ENCODE data around the gene MEIS2.

Gene MEIS2

DNA sequence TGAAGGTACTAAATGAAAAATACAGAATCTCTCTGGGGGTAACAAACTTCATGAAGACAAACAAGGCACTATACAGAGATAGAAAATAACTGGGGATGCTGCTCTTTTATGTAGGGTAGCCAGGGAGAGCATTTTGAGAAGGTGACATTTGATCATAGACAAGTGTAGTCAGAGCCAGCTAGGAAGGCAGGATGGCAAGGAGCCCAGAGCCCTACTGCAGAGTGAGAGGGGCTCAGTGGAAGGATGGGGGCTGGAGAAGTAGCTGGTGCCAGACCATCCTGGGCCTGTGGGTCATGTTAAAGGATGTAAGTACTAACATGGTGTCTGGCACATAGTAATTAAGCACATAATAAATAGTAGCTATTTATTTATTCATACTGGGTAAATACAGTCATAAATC lies 133.6 kb downstream of the MEIS2 start:
- Histone ChIP-seq H3K4me1 (ENCODE audit: insufficient read depth, low read length) (no peaks in the 10 kb centered on the region), H3K27ac (ENCODE audit: low read length) (no peak overlapping the region), H3K27me3 (ENCODE audit: insufficient read depth, low read length, poor library complexity) (no peaks in the 10 kb centered on the region), H3K4me2 (ENCODE audit: insufficient read depth, low read length) (no peak overlapping the region), H3K9ac (ENCODE audit: low read depth, low read length) (no peak overlapping the region), H3K36me3 (ENCODE audit: insufficient read depth, low read length) (no peaks in the 10 kb centered on the region), H2AFZ (ENCODE audit: low read depth, low read length) (no peak overlapping the region), H3K9me3 (ENCODE audit: insufficient read depth, low read length, severe bottlenecking) (no peaks in the 10 kb centered on the region), H3K79me2 (ENCODE audit: insufficient read depth, low read length) (no peaks in the 10 kb centered on the region), H3K4me3 (ENCODE audit: low read depth in 1 of 2, low read length in 2 of 2) (no peak overlapping the region), H4K20me1 (ENCODE audit: insufficient read depth, low read length) (no peaks in the 10 kb centered on the region)
- ATAC-seq (ENCODE audit: insufficient read depth, low read depth) (no peak), DNase-seq (no peak)
- TF ChIP-seq EZH2 (IDR thresholded peaks at IDR 0.05; ENCODE audit: borderline replicate concordance, low read depth, low read length, severe bottlenecking) = no peak
- TF ChIP-seq, protein P1, sequence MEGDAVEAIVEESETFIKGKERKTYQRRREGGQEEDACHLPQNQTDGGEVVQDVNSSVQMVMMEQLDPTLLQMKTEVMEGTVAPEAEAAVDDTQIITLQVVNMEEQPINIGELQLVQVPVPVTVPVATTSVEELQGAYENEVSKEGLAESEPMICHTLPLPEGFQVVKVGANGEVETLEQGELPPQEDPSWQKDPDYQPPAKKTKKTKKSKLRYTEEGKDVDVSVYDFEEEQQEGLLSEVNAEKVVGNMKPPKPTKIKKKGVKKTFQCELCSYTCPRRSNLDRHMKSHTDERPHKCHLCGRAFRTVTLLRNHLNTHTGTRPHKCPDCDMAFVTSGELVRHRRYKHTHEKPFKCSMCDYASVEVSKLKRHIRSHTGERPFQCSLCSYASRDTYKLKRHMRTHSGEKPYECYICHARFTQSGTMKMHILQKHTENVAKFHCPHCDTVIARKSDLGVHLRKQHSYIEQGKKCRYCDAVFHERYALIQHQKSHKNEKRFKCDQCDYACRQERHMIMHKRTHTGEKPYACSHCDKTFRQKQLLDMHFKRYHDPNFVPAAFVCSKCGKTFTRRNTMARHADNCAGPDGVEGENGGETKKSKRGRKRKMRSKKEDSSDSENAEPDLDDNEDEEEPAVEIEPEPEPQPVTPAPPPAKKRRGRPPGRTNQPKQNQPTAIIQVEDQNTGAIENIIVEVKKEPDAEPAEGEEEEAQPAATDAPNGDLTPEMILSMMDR (IDR thresholded peaks at IDR 0.05; ENCODE audit: borderline replicate concordance, extremely low read depth, low read length, poor library complexity, severe bottlenecking) = no peak

DNA sequence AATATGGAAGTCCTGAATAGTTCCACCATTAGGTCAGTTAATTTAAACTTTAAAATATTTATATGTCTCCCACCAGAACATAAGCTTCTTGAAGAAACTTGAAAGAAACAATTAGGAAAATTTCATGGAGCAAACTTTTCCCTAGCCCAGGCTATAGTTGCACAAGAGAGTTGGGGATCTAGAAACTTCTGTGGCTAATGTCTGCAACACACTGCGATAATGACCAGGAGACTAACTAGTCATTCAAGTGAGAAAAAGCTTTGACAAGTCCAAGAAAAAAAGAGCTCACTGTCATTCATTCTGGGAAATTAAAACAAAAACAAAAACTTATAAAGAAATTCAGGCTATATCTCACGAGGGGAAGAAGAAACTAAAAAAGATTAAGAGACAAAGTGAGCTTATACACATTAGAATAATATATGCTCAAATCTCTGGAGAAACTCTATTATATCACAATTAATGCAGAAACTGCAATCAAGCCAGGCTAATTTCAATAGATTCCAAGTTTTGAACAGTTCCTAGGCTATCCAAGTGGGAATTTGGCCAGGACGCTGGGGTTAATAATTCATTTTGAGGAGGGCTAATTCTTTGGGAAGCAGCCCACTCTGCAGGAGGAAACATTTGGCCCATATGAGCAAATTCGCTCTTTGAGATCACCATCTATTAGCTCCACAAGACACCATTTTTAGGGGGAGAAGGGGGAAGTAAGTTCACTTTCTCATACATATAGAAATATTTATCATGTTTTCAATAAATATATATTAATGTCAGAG lies 134.6 kb downstream of the MEIS2 start:
- DNase-seq (no peak), ATAC-seq (ENCODE audit: insufficient read depth, low read depth) (no peak)
- no peaks in the 10 kb centered on the region for H3K4me1 ChIP-seq (ENCODE audit: insufficient read depth, low read length)
- H3K9me3 ChIP-seq (ENCODE audit: insufficient read depth, low read length, severe bottlenecking) = no peaks in the 10 kb centered on the region
- TF ChIP-seq, protein P1 (IDR thresholded peaks at IDR 0.05; ENCODE audit: borderline replicate concordance, extremely low read depth, low read length, poor library complexity, severe bottlenecking) = no peak
- no peak for TF ChIP-seq EZH2 (IDR thresholded peaks at IDR 0.05; ENCODE audit: borderline replicate concordance, low read depth, low read length, severe bottlenecking)
- H2AFZ ChIP-seq (ENCODE audit: low read depth, low read length) = no peak overlapping the region
- H3K4me3 ChIP-seq (ENCODE audit: low read depth in 1 of 2, low read length in 2 of 2) = no peak overlapping the region
- H3K4me2 ChIP-seq (ENCODE audit: insufficient read depth, low read length) = no peak overlapping the region
- no peaks in the 10 kb centered on the region for H4K20me1 ChIP-seq (ENCODE audit: insufficient read depth, low read length)
- H3K36me3 ChIP-seq (ENCODE audit: insufficient read depth, low read length) = no peaks in the 10 kb centered on the region
- H3K9ac ChIP-seq (ENCODE audit: low read depth, low read length) = no peak overlapping the region
- no peaks in the 10 kb centered on the region for H3K27me3 ChIP-seq (ENCODE audit: insufficient read depth, low read length, poor library complexity)
- H3K79me2 ChIP-seq (ENCODE audit: insufficient read depth, low read length) = no peaks in the 10 kb centered on the region
- no peak overlapping the region for H3K27ac ChIP-seq (ENCODE audit: low read length)

DNA sequence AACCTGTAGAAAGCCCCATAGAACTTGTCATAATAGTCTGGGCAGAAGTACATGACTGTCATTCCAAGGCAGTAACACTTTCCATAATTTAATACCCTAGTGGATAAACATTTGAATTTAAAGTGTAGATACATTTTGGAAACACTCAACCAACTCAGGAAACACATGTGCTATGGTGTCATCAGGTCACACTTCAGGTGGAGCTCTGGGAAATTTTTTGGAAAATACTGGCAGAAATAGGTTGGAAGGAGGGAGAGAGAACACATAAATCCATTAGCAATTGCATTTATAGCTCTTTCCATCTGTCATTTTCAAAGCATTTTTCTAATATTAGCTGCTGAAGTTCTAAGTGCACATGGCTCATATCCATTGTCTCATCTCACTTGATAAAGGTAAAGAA lies 135.7 kb downstream of the MEIS2 start:
- TF ChIP-seq, protein P1 (IDR thresholded peaks at IDR 0.05; ENCODE audit: borderline replicate concordance, extremely low read depth, low read length, poor library complexity, severe bottlenecking) = no peak
- TF ChIP-seq EZH2 (IDR thresholded peaks at IDR 0.05; ENCODE audit: borderline replicate concordance, low read depth, low read length, severe bottlenecking) = no peak
- Histone ChIP-seq H4K20me1 (ENCODE audit: insufficient read depth, low read length) (no peaks in the 10 kb centered on the region), H2AFZ (ENCODE audit: low read depth, low read length) (no peak overlapping the region), H3K4me3 (ENCODE audit: low read depth in 1 of 2, low read length in 2 of 2) (no peak overlapping the region), H3K9ac (ENCODE audit: low read depth, low read length) (no peak overlapping the region), H3K4me2 (ENCODE audit: insufficient read depth, low read length) (no peak overlapping the region), H3K9me3 (ENCODE audit: insufficient read depth, low read length, severe bottlenecking) (no peaks in the 10 kb centered on the region), H3K27ac (ENCODE audit: low read length) (no peak overlapping the region), H3K27me3 (ENCODE audit: insufficient read depth, low read length, poor library complexity) (no peaks in the 10 kb centered on the region), H3K4me1 (ENCODE audit: insufficient read depth, low read length) (no peaks in the 10 kb centered on the region), H3K79me2 (ENCODE audit: insufficient read depth, low read length) (no peaks in the 10 kb centered on the region), H3K36me3 (ENCODE audit: insufficient read depth, low read length) (no peaks in the 10 kb centered on the region)
- no peak for ATAC-seq (ENCODE audit: insufficient read depth, low read depth)
- DNase-seq = no peak

Measured in DND-41 (cell line).